CD4-positive, alpha-beta memory T cell (primary cell): ENCODE results near the gene NRM. TPM values are rescaled to one million over a fixed set of nuclear protein-coding genes. Genes with fewer than 3 reads are reported as not detected.

Experiments
- CTCF ChIA-PET: fragments of 350-600 bp; sonication (Branson Sonifier 250); formaldehyde crosslinking; loops from one replicate; lab custom pipeline; 2021; ENCODE audit warnings: inconsistent platforms; ENCODE audit not compliant: partially characterized antibody; lab: Charles Lee
- POLR2A ChIA-PET: fragments of 350-600 bp; sonication (Branson Sonifier 250); formaldehyde crosslinking; loops from one replicate; lab custom pipeline; 2021; ENCODE audit not compliant: partially characterized antibody; lab: Charles Lee
- DNase-seq, 5 donors: peaks; one replicate each; pipeline versions ENCODE4 v3.0.0 to v3.0.0-alpha.2; 2020 to 2022; ENCODE audit warnings: mixed read lengths in 1 of 5
- H3K27ac ChIP-seq: one replicate; pipeline ENCODE4 v1.7.0; 2013; ENCODE audit warnings: low read depth, low read length
- H3K27me3 ChIP-seq: 2 replicates; pipeline ENCODE4 v1.7.0; 2013; ENCODE audit warnings: mild to moderate bottlenecking, low read length, moderate library complexity; ENCODE audit not compliant: insufficient read depth
- H3K36me3 ChIP-seq: 2 replicates; pipeline ENCODE4 v1.7.0; 2013; ENCODE audit warnings: mild to moderate bottlenecking, low read length, moderate library complexity; ENCODE audit not compliant: insufficient read depth
- H3K4me1 ChIP-seq: 2 replicates; pipeline ENCODE4 v1.7.0; 2013; ENCODE audit warnings: mild to moderate bottlenecking, low read length, moderate library complexity; ENCODE audit not compliant: insufficient read depth
- H3K4me3 ChIP-seq, 2 donors: one replicate each; pipeline ENCODE4 v1.7.0; 2013; ENCODE audit warnings: low read length in 2 of 2, mild to moderate bottlenecking in 1 of 2
- H3K9me3 ChIP-seq, 2 donors: one replicate each; pipeline ENCODE4 v1.7.0; 2013; ENCODE audit warnings: low read length in 2 of 2, control low read depth in 1 of 2; ENCODE audit not compliant: control insufficient read depth in 1 of 2
- H3K27ac Mint-ChIP-seq, 7 donors: one replicate each; pipeline ENCODE4 v1.8.0; 2020 to 2021; ENCODE audit warnings: mixed read lengths in 7 of 7, mild to moderate bottlenecking in 6 of 7, inconsistent platforms in 3 of 7, moderate library complexity in 3 of 7
- H3K27me3 Mint-ChIP-seq, 2 donors: one replicate each; pipeline ENCODE4 v1.8.0; 2020 to 2021; ENCODE audit warnings: mixed read lengths in 2 of 2
- H3K36me3 Mint-ChIP-seq, 2 donors: one replicate each; pipeline ENCODE4 v1.8.0; 2020 to 2021; ENCODE audit warnings: mixed read lengths in 2 of 2, inconsistent platforms in 1 of 2, mild to moderate bottlenecking in 1 of 2
- H3K4me1 Mint-ChIP-seq, 4 donors: one replicate each; pipeline ENCODE4 v1.8.0; 2020 to 2021; ENCODE audit warnings: mixed read lengths in 4 of 4, mild to moderate bottlenecking in 1 of 4
- H3K4me3 Mint-ChIP-seq, 8 donors: one replicate each; pipeline ENCODE4 v1.8.0; 2020 to 2021; ENCODE audit warnings: mixed read lengths in 8 of 8, mild to moderate bottlenecking in 7 of 8, moderate library complexity in 6 of 8, inconsistent platforms in 3 of 8
- H3K9me3 Mint-ChIP-seq, 8 donors: one replicate each; pipeline ENCODE4 v1.8.0; 2020 to 2021; ENCODE audit warnings: mixed read lengths in 8 of 8, mild to moderate bottlenecking in 5 of 8, inconsistent platforms in 3 of 8, moderate library complexity in 1 of 8
- intact Hi-C: fragments of 100-400 bp; cut with micrococcal nuclease; formaldehyde crosslinking; loops from one replicate; pipeline ENCODE4 v1.15.1; 2023
- polyA plus RNA-seq, 2 donors: library from polyadenylated mRNA; unstranded; fragments of 300-500 nt; fragmentation: Illumina TruSeq; gene quantifications; one replicate each; pipeline ENCODE4 v1.2.3, GENCODE V29; 2021
- total RNA-seq, 2 experiments: library from RNA; stranded (reverse); gene quantifications; one replicate each; pipeline ENCODE4 v1.2.3, GENCODE V29; 2021

NRM gene
- total and polyA plus RNA-seq, 4 experiments from 2014 or later: 6.4 to 15.8 (median 7.8) TPM

GRCh38 chr6:30689985-30690384, 799 bp downstream of the NRM start:
- Histone ChIP-seq H3K4me3 (peak overlapping the region; percentile 68 to 76), H3K4me1 (peaks cover 40% of the 10 kb centered on the region), H3K9me3 (no peaks in the 10 kb centered on the region), H3K27me3 (no peaks in the 10 kb centered on the region), H3K27ac (peak overlapping the region; percentile 46), H3K36me3 (no peaks in the 10 kb centered on the region)
- ChIA-PET CTCF (interaction anchor here (0.8 to 3.7 kb wide), 4 partner anchors 11 to 41 kb away, joined by 3 to 29 read pairs (median 24); no protein-coding TSS in a partner anchor), POLR2A (interaction anchor here (4.7 to 47.0 kb wide), 3 partner anchors 4 to 75 kb away, joined by 27 to 1474 read pairs (median 1474); partner anchors contain the start of genes DHX16, MDC1, NRM and PPP1R18)
- Mint-ChIP-seq H3K36me3 (peaks cover 6 to 24% of the 10 kb centered on the region in 2 donors), H3K4me1 (peaks cover 35 to 57% (median 41%) of the 10 kb centered on the region in 4 donors), H3K27me3 (no peaks in the 10 kb centered on the region), H3K9me3 (peaks cover 0 to 3% (median 0%) of the 10 kb centered on the region in 8 donors), H3K27ac (peak overlapping the region; percentile 83 to 96 (median 93)), H3K4me3 (peak overlapping the region; percentile 78 to 93 (median 88))
- intact Hi-C loops: loop anchor here (1.0 kb wide), 1 partner anchor 8 kb away; no protein-coding TSS in a partner anchor
- DNase-seq: no peak

- Histone ChIP-seq H3K27me3 (no peaks in the 10 kb centered on the region), H3K27ac (peak overlapping the region; percentile 94), H3K36me3 (no peaks in the 10 kb centered on the region), H3K4me1 (peaks cover 40% of the 10 kb centered on the region), H3K4me3 (no peak overlapping the region), H3K9me3 (no peaks in the 10 kb centered on the region)
- Mint-ChIP-seq H3K9me3 (peaks cover 0 to 3% (median 0%) of the 10 kb centered on the region in 8 donors), H3K27ac (peak overlapping the region; percentile 83 to 99 (median 95)), H3K4me3 (peak overlapping the region; percentile 97 to 100 (median 99)), H3K4me1 (peaks cover 34 to 61% (median 41%) of the 10 kb centered on the region in 4 donors), H3K36me3 (peaks cover 8 to 29% of the 10 kb centered on the region in 2 donors), H3K27me3 (no peaks in the 10 kb centered on the region)
- ChIA-PET CTCF (interaction anchor here (0.8 to 3.7 kb wide), 4 partner anchors 11 to 42 kb away, joined by 3 to 29 read pairs (median 14); no protein-coding TSS in a partner anchor), POLR2A (interaction anchor here (4.7 to 47.0 kb wide), 3 partner anchors 4 to 75 kb away, joined by 27 to 1474 read pairs (median 1474); partner anchors contain the start of genes DHX16, MDC1, NRM and PPP1R18)
- intact Hi-C loops: no loop called here
- DNase-seq: no peak
These were observed 1.5 kb downstream of the NRM start for GRCh38 chr6:30689022-30689865.

DNA sequence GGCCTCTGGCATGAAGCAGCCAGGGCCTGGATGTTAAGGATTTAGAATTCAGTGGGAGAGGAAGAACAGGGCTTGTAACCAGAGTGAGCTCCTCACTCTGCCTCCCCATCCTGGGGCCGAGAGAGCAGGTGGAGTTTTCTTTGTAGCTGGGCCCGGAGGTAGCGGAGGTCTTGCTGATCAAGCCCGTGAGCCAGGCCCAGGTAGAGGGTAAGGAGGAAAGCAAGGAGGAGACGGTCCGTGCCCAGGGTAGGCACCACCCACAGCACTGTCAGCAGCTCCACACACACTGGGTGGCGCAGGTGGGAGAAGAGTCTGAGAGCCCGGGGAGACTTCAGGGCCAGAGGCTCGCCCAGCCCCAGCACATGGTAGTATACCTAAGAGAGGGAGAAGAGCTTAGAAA, 2.2 kb downstream of the NRM start:
- no peaks in the 10 kb centered on the region for H3K27me3 Mint-ChIP-seq
- peaks cover 40% of the 10 kb centered on the region for H3K4me1 ChIP-seq
- H3K36me3 ChIP-seq: no peaks in the 10 kb centered on the region
- H3K27ac ChIP-seq: peak overlapping the region; percentile 94
- POLR2A ChIA-PET: interaction anchor here (0.7 to 47.0 kb wide), 4 partner anchors 3 to 74 kb away, joined by 3 to 1474 read pairs (median 750); partner anchors contain the start of genes DHX16, MDC1, MRPS18B and NRM
- peaks cover 0 to 3% (median 0%) of the 10 kb centered on the region in 8 donors for H3K9me3 Mint-ChIP-seq
- intact Hi-C loops: no loop called here
- DNase-seq: no peak
- peak overlapping the region; percentile 97 to 100 (median 99) for H3K4me3 Mint-ChIP-seq
- peaks cover 15 to 33% of the 10 kb centered on the region in 2 donors for H3K36me3 Mint-ChIP-seq
- peaks cover 34 to 61% (median 41%) of the 10 kb centered on the region in 4 donors for H3K4me1 Mint-ChIP-seq
- no peaks in the 10 kb centered on the region for H3K9me3 ChIP-seq
- H3K27me3 ChIP-seq: no peaks in the 10 kb centered on the region
- CTCF ChIA-PET: interaction anchor here (1.2 to 3.7 kb wide), 3 partner anchors 10 to 41 kb away, joined by 3 to 29 read pairs (median 26); no protein-coding TSS in a partner anchor
- H3K4me3 ChIP-seq: peak overlapping the region in 1 of 2 donors; percentile 100
- H3K27ac Mint-ChIP-seq: peak overlapping the region; percentile 85 to 99 (median 95)

DNA sequence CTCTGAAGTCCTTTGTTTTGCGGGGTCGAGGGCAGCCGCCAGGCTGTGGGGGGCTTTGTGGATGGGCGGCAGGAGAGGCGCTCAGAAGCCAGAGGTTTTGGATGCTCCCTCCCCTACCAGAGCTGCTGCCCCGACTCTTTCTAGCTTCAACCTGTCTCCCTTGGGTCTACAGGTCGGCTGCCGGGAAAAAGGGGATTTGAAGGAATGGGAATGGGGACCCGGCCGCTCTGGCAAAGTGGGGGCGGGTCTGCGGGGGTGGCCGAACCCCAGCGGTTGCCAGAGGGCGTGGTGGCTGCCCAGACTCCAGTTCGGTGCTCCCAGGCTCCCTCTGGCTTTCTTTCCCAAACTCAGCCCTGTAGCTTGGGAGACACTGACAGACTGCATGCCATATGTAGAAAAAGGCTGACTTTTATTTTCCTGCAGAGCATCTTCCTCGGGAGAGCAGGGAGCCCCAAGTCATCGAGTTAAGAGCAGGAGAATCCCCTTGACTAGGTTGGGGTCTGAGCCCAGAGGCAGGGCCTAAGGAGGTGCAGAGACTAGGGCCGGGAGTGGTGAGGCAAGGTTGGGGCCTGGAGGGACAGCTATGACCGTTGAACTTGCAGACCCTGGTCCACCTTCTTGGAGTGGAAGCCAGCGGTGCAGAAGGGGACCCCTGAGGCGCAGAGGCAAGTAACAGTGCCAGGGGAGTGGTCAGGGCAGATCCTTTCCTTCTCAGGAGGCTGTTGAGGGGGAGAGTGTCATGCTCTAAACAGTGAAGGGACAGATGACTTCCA, 2.9 kb downstream of the NRM start:
- H3K9me3 ChIP-seq: no peaks in the 10 kb centered on the region
- Mint-ChIP-seq H3K9me3 (peaks cover 0 to 3% (median 0%) of the 10 kb centered on the region in 8 donors), H3K36me3 (peaks cover 17 to 36% of the 10 kb centered on the region in 2 donors), H3K4me3 (peak overlapping the region; percentile 97 to 100 (median 99)), H3K4me1 (peaks cover 34 to 64% (median 41%) of the 10 kb centered on the region in 4 donors), H3K27ac (peak overlapping the region; percentile 88 to 99 (median 96)), H3K27me3 (no peaks in the 10 kb centered on the region)
- peak overlapping the region; percentile 93 to 100 for H3K4me3 ChIP-seq
- peaks cover 40% of the 10 kb centered on the region for H3K4me1 ChIP-seq
- ChIA-PET POLR2A (interaction anchor here (0.7 to 47.0 kb wide), 7 partner anchors 2 to 136 kb away, joined by 3 to 1474 read pairs (median 5); partner anchors contain the start of genes C6orf136, DHX16, MDC1 and MRPS18B), CTCF (interaction anchor here (1.2 to 3.7 kb wide), 4 partner anchors 9 to 42 kb away, joined by 3 to 29 read pairs (median 16); partner anchors contain the start of gene MDC1)
- intact Hi-C loops: loop anchor here (1.0 kb wide), 1 partner anchor 29 kb away; the partner anchor contains the start of gene MDC1
- no peak for DNase-seq
- H3K27me3 ChIP-seq: no peaks in the 10 kb centered on the region
- H3K36me3 ChIP-seq: no peaks in the 10 kb centered on the region
- H3K27ac ChIP-seq: peak overlapping the region; percentile 94

DNA sequence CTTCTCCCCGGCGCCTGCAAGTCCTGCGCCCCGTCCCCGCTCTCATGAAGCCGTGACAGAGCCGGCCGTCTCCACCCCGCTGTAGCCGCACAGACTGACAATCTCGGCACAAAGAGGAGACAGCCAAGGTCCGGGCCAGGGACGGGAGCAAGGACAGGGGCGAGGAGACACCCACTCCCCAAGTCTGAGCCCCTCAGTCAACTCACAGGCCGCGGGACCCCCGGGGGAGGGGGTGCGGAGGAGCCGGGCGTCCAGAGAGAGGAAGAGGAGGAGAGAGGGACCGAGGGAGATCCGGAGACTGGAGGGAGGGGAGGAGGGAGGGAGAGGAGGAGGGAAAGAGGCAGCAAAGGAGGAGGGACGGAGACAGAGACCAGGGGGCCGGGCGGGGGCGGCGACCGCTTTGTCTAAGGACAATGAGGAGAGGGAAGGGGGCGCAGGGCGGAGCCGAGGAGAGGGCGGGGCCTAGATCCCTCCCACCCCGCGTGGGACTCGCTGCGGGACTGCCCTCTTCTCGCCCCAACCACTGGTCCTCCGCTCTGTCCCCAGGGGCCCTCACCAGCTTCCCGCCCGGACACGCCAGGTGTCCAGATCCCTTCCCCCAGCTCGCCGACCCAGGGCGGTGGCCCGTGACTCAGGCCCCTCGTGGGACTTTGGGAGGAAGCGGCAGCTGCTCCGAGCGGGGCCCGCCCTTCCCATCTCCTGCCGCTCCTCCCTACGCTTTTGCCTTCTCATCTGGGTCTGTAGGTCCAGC, 3.7 kb downstream of the NRM start:
- H3K36me3 ChIP-seq: no peaks in the 10 kb centered on the region
- DNase-seq: peak in 4 of 5 donors; percentile 43 to 83 (median 45)
- H3K27me3 ChIP-seq: no peaks in the 10 kb centered on the region
- H3K4me3 ChIP-seq: peak overlapping the region; percentile 93 to 100
- Mint-ChIP-seq H3K4me3 (peak overlapping the region; percentile 97 to 100 (median 99)), H3K27me3 (no peaks in the 10 kb centered on the region), H3K36me3 (peaks cover 23 to 43% of the 10 kb centered on the region in 2 donors), H3K27ac (peak overlapping the region; percentile 94 to 99 (median 96)), H3K9me3 (peaks cover 0 to 3% (median 0%) of the 10 kb centered on the region in 8 donors), H3K4me1 (peaks cover 32 to 71% (median 40%) of the 10 kb centered on the region in 4 donors)
- CTCF ChIA-PET: interaction anchor here (1.3 to 3.7 kb wide), 3 partner anchors 9 to 36 kb away, joined by 5 to 29 read pairs (median 26); partner anchors contain the start of gene MDC1
- POLR2A ChIA-PET: interaction anchor here (0.7 to 47.0 kb wide), 6 partner anchors 2 to 136 kb away, joined by 3 to 1474 read pairs (median 16); partner anchors contain the start of genes C6orf136, DHX16, MDC1 and MRPS18B
- no peaks in the 10 kb centered on the region for H3K9me3 ChIP-seq
- intact Hi-C loops: loop anchor here (1.0 kb wide), 1 partner anchor 30 kb away; the partner anchor contains the start of gene MDC1
- H3K4me1 ChIP-seq: peaks cover 40% of the 10 kb centered on the region
- H3K27ac ChIP-seq: peak overlapping the region; percentile 94
